ENCODE measurements around the gene TMEM191C. TPM values are rescaled to one million over a fixed set of nuclear protein-coding genes. Genes with fewer than 3 reads are reported as not detected.
"Not testable (repeated sequence)": the region's sequence is repeated elsewhere in the genome, so short reads cannot be mapped to it uniquely, and the experiment has no call there.

Gene TMEM191C
- total RNA-seq, 1 donor, result 0.72 TPM

DNA sequence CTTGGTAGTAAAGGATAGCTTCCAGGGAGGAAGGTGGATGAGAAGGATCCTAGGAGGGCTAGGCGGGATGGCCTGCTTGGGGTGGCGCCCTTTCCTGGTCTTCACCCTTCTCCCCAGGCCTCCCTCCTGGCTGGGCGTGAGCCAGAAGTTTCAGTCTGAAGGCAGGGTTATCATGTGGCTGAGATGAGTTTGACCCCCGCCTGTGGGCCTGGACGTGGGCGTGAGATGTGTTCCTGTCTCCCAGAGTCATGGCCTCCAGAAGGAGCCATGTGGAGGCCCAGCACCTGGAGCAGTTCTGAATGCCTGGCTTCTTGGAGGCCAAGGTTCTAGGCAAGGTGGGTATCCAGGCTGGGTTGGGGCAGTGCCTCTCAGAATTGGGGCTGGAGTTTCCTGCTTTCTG is 29.2 kb upstream of the TMEM191C start:
- H2AFZ ChIP-seq (ENCODE audit: low read length); DNase-seq (ENCODE audit: insufficient read length, low spot score, missing footprints); H3K4me2 ChIP-seq (ENCODE audit: insufficient read depth, low read length); H3K4me3 ChIP-seq (ENCODE audit: insufficient read depth, low read length); H3K9me3 ChIP-seq (ENCODE audit: low read depth, low read length); H3K27ac ChIP-seq (ENCODE audit: low read depth, low read length); H3K79me2 ChIP-seq (ENCODE audit: insufficient read depth, low read length); H3K27me3 ChIP-seq (ENCODE audit: insufficient read depth, low read length); H4K20me1 ChIP-seq (ENCODE audit: insufficient read depth, low read length); H3K36me3 ChIP-seq (ENCODE audit: insufficient read depth, low read length); H3K4me1 ChIP-seq (ENCODE audit: insufficient read depth, low read length): not testable (repeated sequence)

DNA sequence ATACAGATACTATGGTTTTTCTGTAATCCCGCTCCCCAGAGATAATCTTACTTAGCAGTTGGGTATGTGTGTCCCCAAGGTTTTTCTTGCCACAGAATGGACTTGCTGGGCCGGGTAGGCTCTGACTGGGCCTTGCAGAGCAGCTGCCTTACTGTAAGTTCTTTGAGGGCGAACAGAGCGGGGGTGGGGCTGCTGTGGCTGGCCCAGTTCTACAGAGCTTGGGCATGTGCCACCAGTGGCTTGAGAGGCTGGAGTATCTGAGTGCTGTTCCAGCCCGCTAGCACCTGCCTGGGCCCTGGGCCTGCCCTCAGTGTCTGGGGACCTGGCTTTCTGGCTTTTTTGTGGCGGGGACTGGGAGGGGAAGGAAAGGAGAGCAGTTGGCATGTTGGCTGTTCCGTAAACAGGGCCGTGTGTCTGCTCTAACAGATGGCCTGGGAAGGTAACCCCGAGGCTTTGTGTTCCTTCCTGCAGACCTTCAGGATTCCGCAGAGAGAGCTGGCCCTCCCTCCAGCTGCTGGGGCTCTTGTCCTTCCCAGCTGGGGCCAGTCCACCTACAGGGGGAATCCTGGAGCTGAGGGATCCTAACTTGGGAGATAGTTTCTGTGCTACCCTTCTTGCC is 27.1 kb upstream of the TMEM191C start:
- not testable (repeated sequence) for H3K9me3 ChIP-seq (ENCODE audit: low read depth, low read length); H3K4me3 ChIP-seq (ENCODE audit: insufficient read depth, low read length); H2AFZ ChIP-seq (ENCODE audit: low read length); DNase-seq (ENCODE audit: insufficient read length, low spot score, missing footprints); H3K36me3 ChIP-seq (ENCODE audit: insufficient read depth, low read length); H3K4me2 ChIP-seq (ENCODE audit: insufficient read depth, low read length); H3K27me3 ChIP-seq (ENCODE audit: insufficient read depth, low read length); H3K4me1 ChIP-seq (ENCODE audit: insufficient read depth, low read length); H3K27ac ChIP-seq (ENCODE audit: low read depth, low read length); H3K79me2 ChIP-seq (ENCODE audit: insufficient read depth, low read length)
- H4K20me1 ChIP-seq (ENCODE audit: insufficient read depth, low read length), result peaks cover 14% of the 10 kb centered on the region

DNA sequence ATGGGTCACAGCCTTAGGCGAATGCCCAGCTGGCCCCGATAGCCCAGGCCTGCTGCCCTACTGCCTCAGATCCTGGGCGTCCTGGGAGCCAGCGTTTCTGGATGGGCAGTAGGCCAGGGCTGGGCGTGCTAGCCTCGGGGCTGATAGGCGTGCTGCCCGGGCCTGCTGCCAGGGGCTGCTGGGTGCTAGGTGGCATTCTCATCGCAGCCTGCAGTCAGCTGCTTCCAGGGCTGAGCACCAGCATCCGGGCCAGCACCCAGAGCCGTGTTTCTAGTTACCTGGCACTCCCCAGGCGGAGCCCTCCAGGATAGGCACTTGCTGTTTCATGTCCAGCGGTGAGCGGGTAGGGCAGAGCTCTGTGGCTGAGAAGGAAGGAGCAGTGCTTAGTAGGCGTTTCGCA is 26.5 kb upstream of the TMEM191C start:
- H4K20me1 ChIP-seq (ENCODE audit: insufficient read depth, low read length), result peaks cover 14% of the 10 kb centered on the region
- not testable (repeated sequence) for H2AFZ ChIP-seq (ENCODE audit: low read length); H3K27me3 ChIP-seq (ENCODE audit: insufficient read depth, low read length); H3K4me1 ChIP-seq (ENCODE audit: insufficient read depth, low read length); H3K27ac ChIP-seq (ENCODE audit: low read depth, low read length); H3K36me3 ChIP-seq (ENCODE audit: insufficient read depth, low read length); H3K9me3 ChIP-seq (ENCODE audit: low read depth, low read length); H3K4me2 ChIP-seq (ENCODE audit: insufficient read depth, low read length); H3K79me2 ChIP-seq (ENCODE audit: insufficient read depth, low read length); H3K4me3 ChIP-seq (ENCODE audit: insufficient read depth, low read length); DNase-seq (ENCODE audit: insufficient read length, low spot score, missing footprints)

DNA sequence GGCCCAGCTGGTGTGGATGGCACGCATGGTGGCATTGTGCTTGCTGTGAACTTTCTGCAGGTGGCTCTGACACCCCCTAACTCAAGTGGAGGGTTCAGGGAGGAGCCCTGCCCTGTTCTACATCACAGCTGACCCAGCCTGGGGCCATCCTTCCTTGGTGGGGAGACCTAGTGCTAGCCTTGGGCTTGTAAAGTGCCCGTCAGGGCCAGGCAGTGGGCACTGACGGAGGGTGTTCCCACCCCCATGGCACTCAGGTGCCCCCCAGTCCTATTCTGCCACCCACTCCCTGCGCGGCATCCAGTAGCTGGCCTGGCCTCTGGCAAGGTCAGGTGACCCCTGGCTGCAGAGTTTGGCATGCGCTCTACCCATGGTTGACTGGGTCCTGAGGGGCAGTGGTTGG is 26.0 kb upstream of the TMEM191C start:
- DNase-seq (ENCODE audit: insufficient read length, low spot score, missing footprints), result not testable (repeated sequence)

DNA sequence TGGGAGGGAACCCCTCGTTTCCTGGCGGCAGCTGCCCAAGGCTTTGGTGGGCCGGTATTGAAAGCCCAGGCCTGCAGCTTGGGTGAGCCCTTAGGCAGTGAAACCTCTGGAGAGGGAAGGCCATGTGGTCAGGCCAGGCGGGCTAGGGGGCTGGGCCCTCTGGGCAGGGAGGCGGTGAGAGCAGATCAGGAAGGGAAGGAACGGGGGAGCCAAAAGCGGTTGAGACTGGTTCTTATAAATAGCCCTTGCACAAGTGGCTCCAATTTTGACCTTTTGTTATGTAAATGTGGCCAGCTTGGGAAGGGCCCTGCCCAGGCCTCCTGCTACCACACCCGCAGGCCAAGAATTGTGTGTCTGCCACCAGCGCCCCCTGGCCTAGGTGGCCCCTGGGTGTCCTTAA is 25.1 kb upstream of the TMEM191C start:
- not testable (repeated sequence) for H2AFZ ChIP-seq (ENCODE audit: low read length); H3K27me3 ChIP-seq (ENCODE audit: insufficient read depth, low read length); H3K4me3 ChIP-seq (ENCODE audit: insufficient read depth, low read length); DNase-seq (ENCODE audit: insufficient read length, low spot score, missing footprints); H3K36me3 ChIP-seq (ENCODE audit: insufficient read depth, low read length); H3K4me1 ChIP-seq (ENCODE audit: insufficient read depth, low read length); H3K27ac ChIP-seq (ENCODE audit: low read depth, low read length); H3K4me2 ChIP-seq (ENCODE audit: insufficient read depth, low read length); H3K9me3 ChIP-seq (ENCODE audit: low read depth, low read length); H3K79me2 ChIP-seq (ENCODE audit: insufficient read depth, low read length)
- peaks cover 14% of the 10 kb centered on the region for H4K20me1 ChIP-seq (ENCODE audit: insufficient read depth, low read length)

More for the DNA sequence above, 26.0 kb upstream of the TMEM191C start:
- not testable (repeated sequence) for H3K4me3 ChIP-seq (ENCODE audit: insufficient read depth, low read length); H3K79me2 ChIP-seq (ENCODE audit: insufficient read depth, low read length); H2AFZ ChIP-seq (ENCODE audit: low read length); H3K27me3 ChIP-seq (ENCODE audit: insufficient read depth, low read length); H3K36me3 ChIP-seq (ENCODE audit: insufficient read depth, low read length); H3K4me2 ChIP-seq (ENCODE audit: insufficient read depth, low read length); H3K9me3 ChIP-seq (ENCODE audit: low read depth, low read length); H3K27ac ChIP-seq (ENCODE audit: low read depth, low read length); H3K4me1 ChIP-seq (ENCODE audit: insufficient read depth, low read length)
- peaks cover 14% of the 10 kb centered on the region for H4K20me1 ChIP-seq (ENCODE audit: insufficient read depth, low read length)

DNA sequence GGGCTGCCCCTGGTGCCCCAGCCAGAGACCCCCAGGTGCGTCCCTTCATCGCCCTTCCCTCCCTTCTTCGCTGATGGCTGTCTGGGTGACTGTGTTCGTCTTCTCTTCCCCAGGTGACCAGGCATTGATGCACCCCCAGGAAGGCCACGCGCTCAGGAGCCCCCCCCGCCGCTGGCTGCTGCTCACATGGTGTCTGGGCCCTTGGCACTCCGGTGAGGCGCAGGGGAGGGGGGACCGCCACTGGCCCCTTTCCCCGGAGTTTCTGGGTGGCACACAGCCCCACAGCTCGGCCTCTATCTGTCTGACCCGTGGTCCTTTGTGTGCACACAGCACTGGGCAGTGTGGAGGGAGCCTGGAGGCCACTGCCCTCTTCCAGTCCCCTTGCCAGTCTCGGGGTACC is 24.5 kb upstream of the TMEM191C start:
- not testable (repeated sequence) for H3K4me3 ChIP-seq (ENCODE audit: insufficient read depth, low read length); H3K79me2 ChIP-seq (ENCODE audit: insufficient read depth, low read length); H3K27me3 ChIP-seq (ENCODE audit: insufficient read depth, low read length); H2AFZ ChIP-seq (ENCODE audit: low read length); H3K27ac ChIP-seq (ENCODE audit: low read depth, low read length); DNase-seq (ENCODE audit: insufficient read length, low spot score, missing footprints); H3K36me3 ChIP-seq (ENCODE audit: insufficient read depth, low read length); H3K4me2 ChIP-seq (ENCODE audit: insufficient read depth, low read length); H3K4me1 ChIP-seq (ENCODE audit: insufficient read depth, low read length); H3K9me3 ChIP-seq (ENCODE audit: low read depth, low read length)
- peaks cover 16% of the 10 kb centered on the region for H4K20me1 ChIP-seq (ENCODE audit: insufficient read depth, low read length)

Measured in osteoblast (primary cell).